A673 (cell line): ENCODE measurements around the gene SPPL2B. TPM values are rescaled to one million over a fixed set of nuclear protein-coding genes. Genes with fewer than 3 reads are reported as not detected.
"Not testable (repeated sequence)": the region's sequence is repeated elsewhere in the genome, so short reads cannot be mapped to it uniquely, and the experiment has no call there.

ENCODE experiments used
- BruUV-seq: library from RNA; stranded (reverse); fragments of 400-500 nt; replicated peaks from 2 replicates; lab custom pipeline; 2021; lab: Mats Ljungman, UMichigan
- CTCF ChIA-PET: fragments of 300-600 bp; sonication (Branson Sonifier 250); formaldehyde crosslinking; loops from one replicate; lab custom pipeline; 2022; ENCODE audit warnings: antibody characterized with exemption; lab: Charles Lee
- POLR2A ChIA-PET: fragments of 300-600 bp; sonication (Branson Sonifier 250); formaldehyde crosslinking; loops from one replicate; lab custom pipeline; 2022; ENCODE audit warnings: antibody characterized with exemption; ENCODE audit not compliant: low non-redundant PET; lab: Charles Lee
- DNase-seq: peaks from one replicate; pipeline ENCODE4 v3.0.0-alpha.2; 2015; ENCODE audit warnings: low spot score
- H3K27ac ChIP-seq: fragments of 200-600 bp; sonication (generic); 2 replicates; pipeline ENCODE4 v1.5.1; 2016; ENCODE audit warnings: mixed run types, low read depth, mild to moderate bottlenecking, mixed read lengths, antibody characterized with exemption, low read length; ENCODE audit not compliant: poor library complexity, severe bottlenecking
- H3K27me3 ChIP-seq: fragments of 200-600 bp; sonication (generic); replicated peaks from 2 replicates; pipeline ENCODE4 v1.6.1; 2017; ENCODE audit warnings: mixed run types, low read depth, mild to moderate bottlenecking, mixed read lengths, antibody characterized with exemption, low read length; ENCODE audit not compliant: insufficient read depth, poor library complexity
- H3K36me3 ChIP-seq: fragments of 200-600 bp; sonication (generic); 2 replicates; pipeline ENCODE4 v1.6.1; 2016; ENCODE audit warnings: mixed run types, mild to moderate bottlenecking, mixed read lengths, antibody characterized with exemption, low read length; ENCODE audit not compliant: insufficient read depth, poor library complexity, severe bottlenecking
- H3K4me1 ChIP-seq: fragments of 200-600 bp; sonication (generic); 2 replicates; pipeline ENCODE4 v1.6.1; 2017; ENCODE audit warnings: mixed run types, mild to moderate bottlenecking, mixed read lengths, antibody characterized with exemption, low read length; ENCODE audit not compliant: insufficient read depth, poor library complexity, severe bottlenecking
- H3K4me3 ChIP-seq: fragments of 200-600 bp; sonication (generic); 2 replicates; pipeline ENCODE4 v1.5.1; 2016; ENCODE audit warnings: low read depth, mixed run types, mild to moderate bottlenecking, mixed read lengths, low read length; ENCODE audit not compliant: poor library complexity, severe bottlenecking
- H3K9me3 ChIP-seq: fragments of 200-600 bp; sonication (generic); 2 replicates; pipeline ENCODE4 v1.6.1; 2016; ENCODE audit warnings: mixed run types, low read depth, mild to moderate bottlenecking, mixed read lengths, antibody characterized with exemption, low read length; ENCODE audit not compliant: poor library complexity, severe bottlenecking
- CTCF ChIP-seq: fragments of 300-800, 200-600 bp; sonication (generic); conservative IDR thresholded peaks from 2 replicates; pipeline ENCODE4 v1.5.1; 2017; ENCODE audit warnings: low read depth, mild to moderate bottlenecking, antibody characterized with exemption, low read length, moderate library complexity, mixed read lengths
- EZH2 ChIP-seq: fragments of 200-600 bp; sonication (generic); IDR thresholded peaks from 2 replicates; pipeline ENCODE4 v1.6.1; 2017; ENCODE audit warnings: borderline replicate concordance, low read depth, mild to moderate bottlenecking, mixed read lengths, antibody characterized with exemption, low read length; ENCODE audit not compliant: poor library complexity, severe bottlenecking
- intact Hi-C: fragments of 100-400 bp; cut with micrococcal nuclease; formaldehyde crosslinking; loops from one replicate; pipeline ENCODE4 v1.10.0; 2022; ENCODE audit not compliant: unreplicated experiment
- total RNA-seq: library from RNA; stranded (reverse); gene quantifications from 2 replicates; pipeline ENCODE4 v1.2.3, GENCODE V29; 2021

Gene SPPL2B
- total RNA-seq, 1 experiment from 2014 or later, result 86.8 TPM

GRCh38 chr19:2345794-2346663, 17.5 kb downstream of the SPPL2B start:
- no TSS peak for BruUV-seq
- Histone ChIP-seq H3K27me3 (no peaks in the 10 kb centered on the region), H3K9me3 (no peaks in the 10 kb centered on the region), H3K36me3 (peaks cover 5% of the 10 kb centered on the region), H3K4me3 (no peak overlapping the region), H3K4me1 (no peaks in the 10 kb centered on the region), H3K27ac (no peak overlapping the region)
- no peak for DNase-seq
- POLR2A ChIA-PET, result no interaction called here
- intact Hi-C loops, result no loop called here
- TF ChIP-seq CTCF (no peak), EZH2 (no peak)
- CTCF ChIA-PET, result no interaction called here

GRCh38 chr19:2349818-2350217, 21.3 kb downstream of the SPPL2B start:
- POLR2A ChIA-PET, BruUV-seq, H3K9me3 ChIP-seq, H3K36me3 ChIP-seq, H3K4me3 ChIP-seq, CTCF ChIA-PET, H3K27me3 ChIP-seq, H3K27ac ChIP-seq, DNase-seq, H3K4me1 ChIP-seq, intact Hi-C loops: not testable (repeated sequence)

- no peak for DNase-seq
- Histone ChIP-seq H3K4me3 (no peak overlapping the region), H3K27me3 (no peaks in the 10 kb centered on the region), H3K4me1 (no peaks in the 10 kb centered on the region), H3K27ac (no peak overlapping the region), H3K36me3 (no peaks in the 10 kb centered on the region), H3K9me3 (no peaks in the 10 kb centered on the region)
- ChIA-PET CTCF (no interaction called here), POLR2A (no interaction called here)
- BruUV-seq, result no TSS peak
- intact Hi-C loops, result no loop called here
- TF ChIP-seq EZH2 (no peak), CTCF (no peak)
These were observed 22.2 kb downstream of the SPPL2B start for GRCh38 chr19:2350656-2351055.
